Forelimb muscle (tissue), 1 donor: ENCODE data around the gene EXOC6. TPM values are rescaled to one million over a fixed set of nuclear protein-coding genes. Genes with fewer than 3 reads are reported as not detected.
"Not testable (repeated sequence)": the region's sequence is repeated elsewhere in the genome, so short reads cannot be mapped to it uniquely, and the experiment has no call there.

Source experiments
- DNase-seq: peaks from one replicate; pipeline ENCODE4 v3.0.0-alpha.2; 2013; ENCODE audit warnings: low read depth
- polyA plus RNA-seq: library from polyadenylated mRNA; unstranded; fragments of 120-200 nt; gene quantifications from one replicate; pipeline ENCODE4 v1.2.1, GENCODE V29; 2013; ENCODE audit not compliant: insufficient read length

EXOC6 gene
- polyA plus RNA-seq, 1 donor: 35.4 TPM

DNA sequence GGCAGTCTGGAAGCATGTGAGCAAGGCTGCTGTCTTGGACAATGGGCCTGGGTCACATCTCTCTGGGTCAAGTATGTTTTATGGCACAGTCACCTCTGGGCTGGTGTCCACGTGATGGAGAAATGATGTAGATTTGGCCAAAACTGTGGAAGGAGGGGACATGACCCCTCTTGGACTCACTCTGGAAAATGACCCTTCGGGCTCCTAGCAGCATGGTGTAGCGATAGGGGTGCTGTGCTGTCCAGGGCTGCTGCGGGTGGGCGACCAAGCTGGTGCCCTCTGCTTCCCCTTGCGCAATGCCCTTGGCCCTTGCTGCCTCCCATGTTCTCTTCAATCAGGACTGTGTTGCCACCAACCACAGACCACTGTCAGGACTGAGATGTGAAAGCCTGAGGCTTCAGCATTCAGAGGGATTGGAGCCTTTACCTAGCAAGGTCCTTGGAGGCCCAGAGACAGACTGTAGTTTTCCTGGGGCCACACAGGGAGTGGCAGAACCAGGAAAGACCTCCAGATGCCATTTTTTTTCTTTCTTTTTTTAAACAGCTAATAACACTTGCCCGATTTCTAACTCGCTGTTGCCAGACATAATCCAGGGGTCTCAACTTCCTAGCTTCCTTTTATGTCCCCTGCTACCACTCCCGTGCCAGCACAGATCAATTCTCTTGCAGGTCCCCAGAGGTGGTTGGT, 231.5 kb downstream of the EXOC6 start:
- DNase-seq: no peak

DNA sequence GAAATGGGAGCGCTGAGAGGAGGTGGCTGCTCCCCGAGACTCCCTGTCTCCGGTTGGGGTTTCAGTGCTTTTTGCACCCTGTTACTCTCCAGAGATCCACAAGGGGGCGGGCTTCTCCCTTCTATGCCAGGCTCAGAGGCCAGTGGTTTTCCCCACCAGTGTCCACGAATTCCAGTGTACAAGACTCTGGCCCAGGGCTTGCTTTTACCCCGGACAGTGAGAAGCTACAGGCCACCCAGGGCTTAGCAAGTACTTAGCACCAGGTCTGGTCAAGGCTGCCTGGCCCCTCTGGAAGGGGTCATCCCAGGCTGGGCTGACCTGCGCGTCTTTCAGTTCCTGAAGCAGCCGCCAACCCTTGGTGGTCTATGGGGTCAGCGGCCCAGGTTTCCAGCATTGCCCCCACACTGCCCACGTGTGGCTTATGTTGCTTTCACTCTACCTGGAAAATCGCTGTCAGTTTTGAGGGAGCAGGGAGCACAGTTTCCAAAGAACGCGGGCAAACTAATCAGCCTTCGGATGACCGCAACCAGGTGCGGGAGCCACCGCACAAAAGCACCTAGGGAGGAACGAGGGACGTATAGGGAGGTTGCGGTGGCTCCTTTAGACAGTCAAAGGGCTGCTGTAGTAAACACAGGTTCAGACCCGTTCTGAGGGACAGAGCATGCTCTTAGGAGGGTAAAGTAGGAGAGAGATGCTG, 232.2 kb downstream of the EXOC6 start:
- DNase-seq: no peak

DNA sequence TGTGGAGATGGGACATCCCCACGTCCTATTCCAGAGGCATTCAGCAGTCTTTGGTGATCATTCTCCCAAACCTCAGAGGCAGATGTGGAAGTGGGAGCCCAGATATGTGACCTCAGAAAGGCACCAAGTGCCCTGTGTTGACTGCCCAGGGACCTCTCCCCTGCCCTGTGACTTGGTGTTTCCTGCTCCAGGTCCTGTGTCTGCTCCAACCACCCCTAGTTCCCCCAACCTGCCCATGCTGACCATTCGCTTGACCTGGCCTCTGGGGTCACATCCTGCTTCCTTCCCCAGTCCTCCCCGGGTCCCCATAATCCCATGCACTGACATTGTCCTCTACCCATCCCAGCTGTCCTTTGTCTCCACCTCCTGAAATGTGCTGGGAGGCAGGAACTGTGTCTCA, 233.0 kb downstream of the EXOC6 start:
- DNase-seq: no peak

DNA sequence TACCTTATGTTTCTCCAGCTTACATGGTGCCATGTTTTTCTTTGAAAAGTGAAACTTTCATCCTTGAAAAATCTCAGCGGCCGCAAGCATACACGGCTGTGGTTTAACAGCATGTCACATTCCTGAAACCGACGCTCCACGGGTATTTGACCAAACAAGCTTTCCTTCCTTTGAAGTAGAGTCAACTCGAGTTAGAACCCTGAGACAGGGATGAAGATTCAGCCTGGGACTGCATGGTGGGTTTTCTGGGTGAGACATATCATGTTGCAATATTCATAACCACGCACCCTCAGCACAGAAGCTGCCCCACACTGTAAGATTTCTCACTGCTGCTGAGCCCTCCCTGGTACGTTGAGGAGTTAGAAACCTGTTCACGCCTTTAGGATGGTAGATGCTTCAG, 233.5 kb downstream of the EXOC6 start:
- DNase-seq: no peak

DNA sequence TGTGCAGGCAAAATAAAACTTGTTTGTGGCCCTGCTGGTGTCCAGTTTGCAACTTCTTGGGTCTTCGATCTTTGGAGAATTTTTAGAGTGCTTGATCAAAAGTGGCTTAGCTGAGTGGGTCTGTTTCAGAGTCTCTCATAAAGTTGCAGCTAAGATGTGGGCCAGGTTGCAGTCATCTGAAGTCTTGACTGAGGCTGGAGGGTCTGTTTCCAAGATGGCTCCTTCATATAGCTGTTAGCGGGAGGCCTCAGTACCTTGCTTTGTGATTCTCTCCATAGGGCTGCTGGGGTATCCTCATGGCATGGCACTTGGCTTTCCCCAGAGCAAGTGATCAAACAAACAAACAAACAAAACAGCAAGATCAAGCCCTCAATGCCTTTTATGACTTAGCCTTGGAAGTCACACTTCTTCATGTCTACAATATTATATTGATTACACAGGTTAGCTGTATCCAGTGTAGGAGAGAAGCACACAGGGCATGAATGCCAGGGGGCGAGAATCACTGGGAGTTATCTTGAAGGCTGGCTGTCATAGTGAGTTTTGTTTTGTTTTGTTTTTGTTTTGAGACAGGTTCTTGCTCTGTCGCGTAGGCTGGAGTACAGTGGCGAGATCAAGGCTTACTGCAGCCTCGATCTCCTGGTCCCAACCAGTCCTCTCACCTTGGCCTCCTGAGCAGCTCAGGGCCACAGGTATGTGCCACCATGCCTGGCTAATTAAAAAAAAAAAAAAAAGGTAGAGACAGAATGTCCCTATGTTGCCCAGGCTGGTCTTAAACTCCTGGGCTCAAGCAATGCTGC, 235.6 kb downstream of the EXOC6 start:
- no peak for DNase-seq

DNA sequence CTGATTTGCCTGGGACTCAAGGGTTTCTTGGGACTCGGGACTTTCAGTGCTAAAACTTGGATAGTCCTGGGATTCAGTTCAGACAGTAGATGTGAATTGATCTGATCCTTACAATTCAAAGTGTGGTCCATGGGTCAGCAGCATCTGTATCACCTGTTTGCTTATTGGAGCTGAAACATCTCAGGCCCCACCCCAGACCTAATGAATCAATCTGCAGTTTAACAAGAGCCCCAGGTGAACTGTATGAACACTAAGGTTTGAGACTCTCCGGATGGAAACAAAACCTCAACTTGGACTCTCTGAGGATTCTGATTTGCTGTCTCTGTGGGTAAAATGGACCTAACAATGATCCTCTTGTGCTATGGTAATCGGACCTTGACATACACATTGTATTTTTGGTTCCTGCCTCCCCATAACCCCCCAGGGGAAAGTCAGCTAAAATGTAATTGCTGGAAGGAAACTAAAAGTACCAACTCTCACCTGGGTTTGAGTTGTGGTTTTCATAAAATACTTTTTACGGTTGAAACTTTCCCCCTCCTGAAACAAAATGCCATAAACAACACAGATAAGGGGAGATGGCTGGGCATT, 237.0 kb downstream of the EXOC6 start:
- no peak for DNase-seq

DNA sequence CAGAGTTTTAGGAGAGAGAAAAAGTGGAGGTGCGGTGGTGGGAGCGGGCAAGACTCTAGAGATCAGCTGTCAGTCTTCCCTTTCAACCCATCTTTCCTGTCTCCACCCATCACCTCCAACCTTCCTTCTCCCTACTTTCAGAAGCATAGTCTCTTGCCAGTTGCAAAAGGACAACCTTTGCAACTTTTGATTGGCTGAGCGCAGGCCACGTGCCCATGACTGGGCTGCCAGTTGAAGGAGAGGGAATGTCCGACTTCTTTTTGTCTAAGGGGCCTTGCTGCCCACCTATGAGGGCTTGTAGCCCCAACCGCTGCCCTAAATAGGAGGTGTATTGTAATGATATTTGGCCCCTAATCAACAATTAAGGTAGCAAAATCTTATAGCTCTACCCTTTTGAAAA, 238.0 kb downstream of the EXOC6 start:
- no peak for DNase-seq

DNA sequence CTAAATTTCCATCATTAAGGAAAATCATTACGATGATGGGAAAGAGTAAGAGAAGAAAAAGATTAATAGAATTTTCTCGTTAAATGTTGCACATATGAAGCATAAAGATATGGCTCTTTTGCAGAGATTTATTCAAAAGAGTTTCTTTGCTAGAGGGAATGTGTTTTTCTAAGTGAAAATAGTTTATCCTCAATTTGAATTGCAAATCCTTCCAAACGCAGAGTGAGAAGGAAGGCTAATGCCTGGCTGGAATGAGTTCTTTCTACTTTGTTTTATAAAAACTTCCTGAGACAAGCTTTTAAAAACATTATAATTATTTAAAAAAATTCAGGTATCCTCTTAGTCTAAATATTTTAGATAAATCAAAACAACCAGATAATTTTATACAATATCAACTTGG, 239.5 kb downstream of the EXOC6 start:
- DNase-seq: no peak

DNA sequence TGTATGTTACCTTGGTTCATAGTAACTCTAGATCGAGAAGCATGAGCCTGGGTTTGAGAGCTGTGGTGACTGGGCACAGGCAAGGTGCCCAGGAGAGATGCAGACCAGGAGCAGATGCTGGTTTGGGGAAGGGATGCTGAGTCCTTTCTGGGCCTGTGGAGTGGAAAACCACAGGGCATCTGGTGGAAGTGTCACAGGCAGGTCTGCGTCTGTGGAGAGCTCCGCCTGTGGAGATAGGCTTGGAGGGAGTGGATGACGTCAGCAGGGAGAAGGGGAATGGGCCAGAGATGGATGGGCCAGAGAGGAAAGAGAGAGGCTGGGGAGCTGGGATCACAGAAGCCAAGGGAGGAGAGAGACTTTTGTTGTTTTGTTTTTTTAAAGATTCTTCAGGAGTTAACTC, 240.1 kb downstream of the EXOC6 start:
- DNase-seq: no peak

DNA sequence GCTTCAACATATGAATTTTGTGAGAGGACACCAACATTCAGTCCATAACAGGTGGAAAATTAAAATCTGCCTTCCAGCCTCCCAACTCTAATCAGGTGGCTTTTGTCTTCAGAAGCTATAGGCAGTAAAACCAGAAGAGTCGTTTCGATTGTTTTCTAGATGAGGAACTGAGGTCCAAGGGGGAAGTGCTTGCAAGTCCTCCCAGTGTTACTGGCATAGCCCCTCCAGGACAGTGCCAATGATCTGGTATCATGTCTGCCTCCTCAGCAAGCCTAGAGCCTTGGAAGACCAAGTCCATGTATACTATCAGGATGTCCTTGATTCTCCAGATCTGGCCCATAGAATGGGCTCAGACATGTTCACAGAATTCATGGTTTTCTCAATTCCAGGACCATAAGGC, 242.3 kb downstream of the EXOC6 start:
- DNase-seq: no peak

DNA sequence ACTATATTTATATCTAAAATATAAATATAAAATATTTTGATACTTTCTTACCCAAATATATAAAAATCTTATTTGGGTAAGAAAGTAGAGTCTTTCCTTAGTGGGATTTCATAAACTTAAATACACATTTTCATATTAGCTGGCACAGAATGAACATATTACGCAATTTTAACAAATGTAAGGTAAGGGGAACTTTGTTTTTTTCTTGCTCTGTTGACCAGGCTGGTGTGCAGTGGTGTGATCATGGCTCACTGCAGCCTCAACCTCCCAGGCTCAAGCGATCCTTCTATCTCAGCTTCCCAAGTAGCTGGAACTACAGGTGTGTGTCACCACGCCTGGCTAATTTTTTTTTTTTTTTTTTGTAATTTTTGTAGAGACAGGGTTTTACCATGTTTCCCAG, 243.6 kb downstream of the EXOC6 start:
- DNase-seq: no peak

DNA sequence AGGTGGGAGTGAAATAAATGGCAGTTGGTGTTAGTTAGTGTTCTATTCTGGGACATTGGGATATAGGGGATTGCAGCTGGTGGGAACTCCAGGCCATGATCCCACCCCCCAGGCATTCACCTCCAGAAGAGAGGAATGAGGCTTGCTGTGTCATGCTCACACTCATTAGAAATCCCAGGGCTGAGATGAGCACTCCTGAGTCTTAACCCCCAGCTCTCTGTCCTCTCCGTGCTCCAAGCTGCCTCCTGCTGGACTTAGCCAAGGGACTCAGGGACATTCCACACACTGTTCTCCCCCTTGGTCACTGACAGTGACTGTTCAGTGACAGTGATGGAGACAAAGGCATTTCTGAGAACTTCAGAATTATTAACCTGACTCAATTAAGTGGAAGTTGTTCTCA, 246.9 kb downstream of the EXOC6 start:
- DNase-seq: no peak

DNA sequence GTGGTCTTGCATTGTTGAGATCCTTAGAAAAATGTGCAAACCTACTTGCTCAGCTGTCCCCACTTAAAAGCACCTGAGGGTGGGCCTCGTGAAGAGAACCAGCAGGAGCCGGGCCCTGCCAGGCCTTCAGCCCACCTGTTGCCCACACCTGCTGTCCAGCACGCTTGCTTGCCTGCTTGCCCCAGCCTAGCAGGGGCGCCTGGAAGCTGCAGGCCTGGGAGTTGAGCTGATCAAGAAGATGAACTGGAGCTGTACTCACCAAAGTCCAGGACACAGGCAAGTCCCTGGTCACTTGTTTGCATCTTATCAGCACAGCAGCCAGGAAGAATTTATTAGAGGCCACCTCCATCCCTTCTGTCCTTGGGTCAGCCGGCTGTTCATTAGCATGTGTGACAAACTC, 248.6 kb downstream of the EXOC6 start:
- no peak for DNase-seq

DNA sequence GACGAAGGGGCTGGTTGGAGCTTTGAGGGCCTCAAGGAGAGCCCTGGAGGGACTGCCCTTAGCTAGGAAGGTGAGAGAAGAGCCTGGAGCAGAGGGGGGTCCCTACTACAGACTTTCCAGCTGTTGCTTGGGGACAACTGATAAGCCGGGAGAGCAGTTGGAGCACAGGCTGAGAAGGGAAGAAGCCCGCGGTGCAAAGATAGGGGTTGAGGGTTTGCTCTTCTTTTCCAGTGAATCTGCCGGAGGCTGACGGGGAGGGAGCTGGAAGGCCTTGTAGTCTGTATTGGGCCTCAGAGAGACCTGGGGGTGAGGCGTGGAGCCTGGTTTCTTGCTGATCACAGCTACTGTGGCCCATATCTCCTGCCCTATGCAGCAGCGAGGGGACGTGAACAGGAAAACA, 249.1 kb downstream of the EXOC6 start:
- no peak for DNase-seq

DNA sequence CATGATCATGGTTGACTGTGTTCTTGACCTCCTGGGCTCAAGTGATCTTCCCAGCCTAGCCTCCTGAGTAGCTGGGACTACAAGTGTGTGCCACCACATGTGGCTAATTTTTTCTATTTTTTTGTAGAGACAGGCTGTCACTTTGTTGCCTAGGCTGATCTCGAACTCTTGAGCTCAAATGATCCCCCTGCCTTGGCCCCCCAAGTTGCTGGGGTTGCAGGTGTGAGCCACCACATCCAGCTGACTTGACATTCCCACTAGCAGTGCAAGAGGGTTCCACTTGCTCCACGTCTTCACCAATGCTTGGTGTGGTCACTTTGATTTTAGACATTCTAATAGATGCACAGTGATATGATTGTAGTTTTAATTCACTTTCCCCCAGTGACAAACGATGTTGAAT, 250.5 kb downstream of the EXOC6 start:
- no peak for DNase-seq

DNA sequence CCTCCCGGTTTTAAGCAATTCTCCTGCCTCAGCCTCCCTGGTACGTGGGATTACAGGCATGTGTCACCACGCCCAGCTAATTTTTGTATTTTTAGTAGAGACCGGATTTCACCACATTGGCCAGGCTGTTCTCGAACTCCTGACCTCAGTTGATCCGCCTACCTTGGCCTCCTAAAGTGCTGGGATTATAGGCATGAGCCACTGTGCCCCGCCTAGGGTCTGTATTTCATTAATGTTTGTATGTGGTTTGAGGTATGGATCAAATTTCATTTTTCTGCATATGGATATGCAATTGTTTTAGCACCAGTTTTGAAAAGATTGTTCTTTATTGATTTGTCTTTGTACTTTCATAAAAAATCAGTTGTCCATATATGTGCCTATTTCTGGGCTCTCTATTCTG, 251.3 kb downstream of the EXOC6 start:
- DNase-seq: no peak

DNA sequence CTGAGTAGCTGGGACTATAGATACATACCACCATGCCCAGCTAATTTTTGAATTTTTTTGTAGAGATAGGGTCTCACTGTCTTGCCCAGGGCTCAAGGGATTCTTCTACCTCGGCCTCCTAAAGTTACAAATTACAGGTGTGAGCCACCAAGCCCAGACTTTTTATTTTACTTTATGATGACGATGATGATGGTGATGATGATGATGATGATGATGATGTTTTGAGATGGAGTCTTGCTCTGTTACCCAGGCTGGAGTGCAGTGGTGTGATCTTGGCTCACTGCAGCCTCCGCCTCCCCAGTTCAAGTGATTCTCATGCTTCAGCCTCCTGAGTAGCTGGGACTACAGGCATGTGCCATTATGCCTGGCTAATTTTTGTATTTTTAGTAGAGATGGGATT, 252.8 kb downstream of the EXOC6 start:
- DNase-seq: not testable (repeated sequence)

DNA sequence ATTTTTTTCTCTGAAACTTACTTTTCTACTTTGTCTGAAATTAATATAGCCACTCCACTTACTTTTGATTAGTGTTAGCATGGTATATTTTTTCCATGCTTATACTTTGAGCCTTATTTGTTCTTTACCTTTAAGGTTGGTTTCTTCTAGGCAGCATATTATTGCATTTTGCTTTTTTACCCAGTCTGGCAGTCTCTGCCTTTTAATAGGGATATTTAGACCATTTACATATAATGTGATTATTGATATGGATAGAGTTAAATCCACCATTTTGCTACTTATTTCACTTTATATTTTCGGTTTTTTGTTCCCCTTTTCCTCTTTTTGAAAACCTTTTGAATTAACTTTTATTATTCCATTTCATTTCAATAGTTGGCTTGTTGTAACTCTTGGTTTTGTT, 255.6 kb downstream of the EXOC6 start:
- no peak for DNase-seq

DNA sequence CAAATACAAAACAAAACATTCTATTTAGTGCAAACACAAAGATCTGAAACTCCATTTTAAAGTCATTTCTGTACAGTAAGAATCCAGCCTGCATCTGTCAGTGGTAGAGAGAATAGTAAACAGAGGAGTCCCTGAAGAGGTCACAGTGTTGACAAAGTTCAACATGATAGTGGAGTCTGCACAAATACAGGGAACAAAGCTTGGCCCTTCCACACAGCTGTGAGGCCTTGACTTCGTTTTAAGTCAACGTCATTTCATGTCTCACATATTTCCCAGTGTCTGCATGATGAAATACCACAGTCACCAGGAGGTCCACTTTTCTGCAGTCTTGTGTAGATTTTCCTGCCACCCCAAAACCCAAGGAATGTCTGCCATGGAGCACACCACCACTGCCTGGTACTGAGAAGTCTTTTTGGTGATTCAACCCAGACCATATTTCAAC, 258.3 kb downstream of the EXOC6 start:
- no peak for DNase-seq
